ENCODE data around the gene CCDC178.

CCDC178 gene

GRCh38 chr18:33440060-33441043, at the start of gene CCDC178:
CCDC178 (minus strand) TSS chr18:33440721; CDS start chr18:33412088, 28,633 bp downstream.
- TF ChIP-seq CTCF (conservative IDR thresholded peaks at IDR 0.05) (peak; percentile 30), ZFX (IDR thresholded peaks at IDR 0.05) (no peak)
- H3K27ac ChIP-seq: no peak within 1 kb of the TSS

- TF ChIP-seq CTCF (conservative IDR thresholded peaks at IDR 0.05) (no peak), ZFX (IDR thresholded peaks at IDR 0.05) (no peak)
Observed at GRCh38 chr18:33483908-33484307, 43.4 kb upstream of the CCDC178 start.

GRCh38 chr18:33472509-33472908, 32.0 kb upstream of the CCDC178 start:
- TF ChIP-seq ZFX (IDR thresholded peaks at IDR 0.05) (no peak), CTCF (conservative IDR thresholded peaks at IDR 0.05) (no peak)
- no peak overlapping the region for H3K27ac ChIP-seq

More at GRCh38 chr18:33483908-33484307, 43.4 kb upstream of the CCDC178 start:
- no peak overlapping the region for H3K27ac ChIP-seq

- no peak overlapping the region for H3K27ac ChIP-seq
- no peak for TF ChIP-seq ZFX (IDR thresholded peaks at IDR 0.05)
Observed at GRCh38 chr18:33470216-33470615, 29.7 kb upstream of the CCDC178 start.

- TF ChIP-seq CTCF (conservative IDR thresholded peaks at IDR 0.05) (no peak), ZFX (IDR thresholded peaks at IDR 0.05) (no peak)
- no peak overlapping the region for H3K27ac ChIP-seq
Observed at GRCh38 chr18:33469699-33470098, 29.2 kb upstream of the CCDC178 start.

- H3K27ac ChIP-seq: no peak overlapping the region
- no peak for TF ChIP-seq CTCF (conservative IDR thresholded peaks at IDR 0.05)
- TF ChIP-seq ZFX (IDR thresholded peaks at IDR 0.05): no peak
Observed at GRCh38 chr18:33467531-33467930, 27.0 kb upstream of the CCDC178 start.

GRCh38 chr18:33466822-33467221, 26.3 kb upstream of the CCDC178 start:
- H3K27ac ChIP-seq: no peak overlapping the region
- TF ChIP-seq ZFX (IDR thresholded peaks at IDR 0.05): no peak
- no peak for TF ChIP-seq CTCF (conservative IDR thresholded peaks at IDR 0.05)
